Heart left ventricle (tissue), 16 donors: ENCODE data around the gene TAOK2. TPM values are rescaled to one million over a fixed set of nuclear protein-coding genes. Genes with fewer than 3 reads are reported as not detected.
A peak's percentile ranks its signal among the peaks of the same experiment; 100 is the strongest.

Source experiments
- ATAC-seq, 4 donors: fragments of 200-7000 bp; cut with Tn5 transposase; one replicate each; pipeline ENCODE4 v1.9.1; 2020 to 2022; ENCODE audit warnings: moderate library complexity in 4 of 4, mild to moderate bottlenecking in 3 of 4, moderate number of reproducible peaks in 1 of 4
- DNase-seq, 5 donors: peaks; one replicate each; pipeline ENCODE4 v3.0.0-alpha.2; 2020
- H3K27ac ChIP-seq, 12 donors: fragments of 200-600 bp; sonication (generic) in 4 of 12; one replicate each; pipeline versions ENCODE4 v1.5.0 to v1.8.0; 2016 to 2022; ENCODE audit warnings: mild to moderate bottlenecking in 2 of 12
- H3K27me3 ChIP-seq, 9 donors: fragments of 200-600 bp; sonication (generic) in 2 of 9; one replicate each; pipeline versions ENCODE4 v1.5.1 to v1.8.0; 2016 to 2022; ENCODE audit warnings: mild to moderate bottlenecking in 3 of 9
- H3K36me3 ChIP-seq, 9 donors: fragments of 200-600 bp; sonication (generic) in 2 of 9; one replicate each; pipeline versions ENCODE4 v1.5.0 to v1.8.0; 2018 to 2022; ENCODE audit warnings: mild to moderate bottlenecking in 2 of 9
- H3K4me1 ChIP-seq, 12 donors: fragments of 200-600 bp; sonication (generic) in 4 of 12; one replicate each; pipeline versions ENCODE4 v1.5.0 to v1.8.0; 2016 to 2022; ENCODE audit warnings: mild to moderate bottlenecking in 3 of 12
- H3K4me3 ChIP-seq, 12 donors: fragments of 200-600 bp; sonication (generic) in 4 of 12; one replicate each; pipeline versions ENCODE4 v1.5.0 to v1.8.0; 2017 to 2022; ENCODE audit warnings: mild to moderate bottlenecking in 9 of 12, moderate library complexity in 4 of 12
- H3K9me3 ChIP-seq, 12 donors: fragments of 200-600 bp; sonication (generic) in 4 of 12; one replicate each; pipeline versions ENCODE4 v1.5.0 to v1.8.0; 2016 to 2022; ENCODE audit warnings: mild to moderate bottlenecking in 1 of 12
- CTCF ChIP-seq, 12 donors: fragments of 200-600 bp; sonication (generic) in 4 of 12; IDR thresholded peaks; one replicate each; pipeline versions ENCODE4 v1.5.0 to v1.8.0; 2018 to 2022; ENCODE audit warnings: antibody characterized with exemption in 12 of 12, mild to moderate bottlenecking in 5 of 12
- POLR2A ChIP-seq, 2 donors: fragments of 450-650 bp; IDR thresholded peaks; one replicate each; pipeline ENCODE4 v1.6.1; 2017; ENCODE audit warnings: antibody characterized with exemption in 2 of 2, mild to moderate bottlenecking in 2 of 2, moderate library complexity in 2 of 2
- whole genome bisulfite sequencing, 4 donors: extraction: QIAGEN DNeasy Blood & Tissue Kit in 2 of 4; methylation state at CpG; one replicate each; pipeline versions ENCODE4 v1.1.5 to v1.1.7; 2013 to 2018; 5-methylcytosine and 5-hydroxymethylcytosine counted together
- intact Hi-C, 10 donors: fragments of 100-400 bp; cut with DNase I; formaldehyde crosslinking; loops; one replicate each; pipeline versions ENCODE4 v1.11.1 to v1.14.2; 2022
- polyA plus RNA-seq, 2 donors: library from polyadenylated mRNA; stranded (reverse); fragments of 200-250 nt; gene quantifications; one replicate each; pipeline ENCODE4 v1.2.3, GENCODE V29; 2013
- total RNA-seq, 9 donors: library from RNA; depleted of rRNA in 2 of 9; stranded (reverse); fragments of >200 nt in 2 of 9; fragmentation: NEBNext Ultra II Directional in 3 of 9; extraction: Animal tissue kit (Norgen Biotek cat#: 25700) in 3 of 9; gene quantifications; one replicate each; pipeline versions ENCODE4 v1.1.0 to v1.2.4, GENCODE V29; 2016 to 2023
- donor health status: ischemic (EF 13 %, LVEDD 7.1; RV severe dilation, severe dysfunction).
- donor health status: healthy with polysubstance abuse.
- donor health status: DM: no; HTN: yes; CAD: no.
- donor health status: DM: no; HTN: no; CAD: no.
- donor health status: ischemic (EF 25% LVEDD 6.9; RV normal size, moderate dysfunction).
- donor health status: ischemic (EF 25% LVEDD 5.7; RV mildly dilated, moderate dysfunction).
- donor health status: healthy.
- donor health status: DM: yes; HTN: yes; CAD: no.
- donor health status: ischemic (EF 35%, LVEDD 5.7; RV mildly dilated, moderate dysfunction).
- donor health status: nonischemic (EF 11% LVEDD 7.7; RV severe dilation, severe dysfunction).
- donor health status: DM: yes; HTN: yes; CAD: no.
- donor health status: PGD.
- donor health status: ischemic (EF 29% LVEDD 5.4; RV normal size, mild dysfunction).
- donor health status: nonischemic (EF 23%, LVEDD 6.1; RV moderate dilation, normal function).

TAOK2 gene
- total and polyA plus RNA-seq, 11 donors: 29.5 to 47.9 (median 35.7) TPM

- peaks cover 0 to 2% (median 0%) of the 10 kb centered on the region in 12 donors for H3K4me1 ChIP-seq
- DNase-seq (peak in 1 of 5 donors; percentile 11), ATAC-seq (no peak)
- H3K27ac ChIP-seq: no peak overlapping the region
- H3K4me3 ChIP-seq: no peak overlapping the region
- no peak for TF ChIP-seq POLR2A (IDR thresholded peaks at IDR 0.05)
- TF ChIP-seq CTCF (IDR thresholded peaks at IDR 0.05): no peak
- no peaks in the 10 kb centered on the region for H3K9me3 ChIP-seq
- H3K36me3 ChIP-seq: peaks cover 6 to 100% (median 100%) of the 10 kb centered on the region in 9 donors
- intact Hi-C loops: no loop called here
- 85 to 94% (median 92%) methylated on average over 5 of the region's 5 CpGs for WGBS, 4 donors
- H3K27me3 ChIP-seq: no peaks in the 10 kb centered on the region
Measured at GRCh38 chr16:29986931-29987330, 13.3 kb downstream of the TAOK2 start.

- no peak overlapping the region for H3K4me3 ChIP-seq
- intact Hi-C loops: no loop called here
- TF ChIP-seq POLR2A (IDR thresholded peaks at IDR 0.05) (no peak), CTCF (IDR thresholded peaks at IDR 0.05) (no peak)
- peaks cover 6 to 100% (median 99%) of the 10 kb centered on the region in 9 donors for H3K36me3 ChIP-seq
- H3K4me1 ChIP-seq: peaks cover 0 to 8% (median 0%) of the 10 kb centered on the region in 12 donors
- no peak overlapping the region for H3K27ac ChIP-seq
- ATAC-seq: no peak
- H3K9me3 ChIP-seq: no peaks in the 10 kb centered on the region
- H3K27me3 ChIP-seq: no peaks in the 10 kb centered on the region
- WGBS, 4 donors: 87 to 98% (median 94%) methylated on average over 18 to 35 of the region's 35 CpGs
- peak in 2 of 5 donors; percentile 21 to 25 for DNase-seq
Measured at GRCh38 chr16:29987371-29988085, 13.9 kb downstream of the TAOK2 start.

GRCh38 chr16:29988346-29989075, 14.8 kb downstream of the TAOK2 start:
- intact Hi-C loops: no loop called here
- peak in 1 of 5 donors; percentile 11 for DNase-seq
- peaks cover 6 to 100% (median 99%) of the 10 kb centered on the region in 9 donors for H3K36me3 ChIP-seq

More at GRCh38 chr16:29988346-29989075, 14.8 kb downstream of the TAOK2 start:
- WGBS, 4 donors: 88 to 89% (median 88%) methylated on average over 16 to 17 of the region's 17 CpGs
- TF ChIP-seq CTCF (IDR thresholded peaks at IDR 0.05): no peak
- TF ChIP-seq POLR2A (IDR thresholded peaks at IDR 0.05): no peak
- H3K27me3 ChIP-seq: no peaks in the 10 kb centered on the region
- no peaks in the 10 kb centered on the region for H3K9me3 ChIP-seq
- no peak for ATAC-seq
- no peak overlapping the region for H3K27ac ChIP-seq
- H3K4me3 ChIP-seq: no peak overlapping the region
- H3K4me1 ChIP-seq: peaks cover 0 to 9% (median 0%) of the 10 kb centered on the region in 12 donors
